NT2/D1 (cell line): ENCODE measurements around the gene PYROXD2.

Source experiments
- YY1 ChIP-seq: IDR thresholded peaks from 2 replicates; pipeline ENCODE4 v1.6.1; 2011; ENCODE audit not compliant: insufficient read length, insufficient read depth
- ZNF274 ChIP-seq: IDR thresholded peaks from 2 replicates; pipeline ENCODE4 v1.6.1; 2011; ENCODE audit warnings: mild to moderate bottlenecking, low read depth, low read length

DNA sequence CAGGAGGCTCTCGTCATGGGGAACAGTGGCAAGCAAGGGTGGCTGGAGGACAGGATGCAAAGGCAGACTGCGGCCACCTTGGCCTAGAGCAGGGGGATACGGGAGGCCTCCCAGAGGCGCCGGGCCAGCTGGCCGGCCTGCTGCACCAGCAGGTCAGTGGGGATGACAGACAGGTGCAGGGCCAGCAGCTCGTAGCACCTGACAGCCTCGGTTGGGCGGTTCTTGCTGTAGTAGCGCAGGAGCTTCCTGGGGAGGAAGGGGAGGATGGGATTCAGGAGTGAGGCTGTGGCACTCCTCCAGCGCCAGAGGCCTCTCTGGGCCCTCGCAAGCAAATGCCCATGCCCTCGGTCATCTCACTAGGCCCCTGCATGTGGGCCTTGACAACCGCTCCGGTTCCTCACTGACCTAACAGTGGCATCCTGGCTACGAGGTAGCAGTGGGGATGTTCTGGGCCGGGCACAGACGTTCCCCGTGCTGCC is 2.5 kb upstream of the PYROXD2 start:
- TF ChIP-seq YY1 (no peak), ZNF274 (no peak)
